HG02798 (cell line): ENCODE results near the gene ACTL7B.
"Not testable (repeated sequence)": the region's sequence is repeated elsewhere in the genome, so short reads cannot be mapped to it uniquely, and the experiment has no call there.

ENCODE experiments used
- ATAC-seq: cut with Tn5 transposase; IDR thresholded peaks from one replicate; pipeline ENCODE4 v1.9.1; 2021; ENCODE audit warnings: mild to moderate bottlenecking; ENCODE audit not compliant: unreplicated experiment, poor library complexity

Gene ACTL7B

GRCh38 chr9:108855888-108856287 is at the start of gene ACTL7B:
TSS of gene ACTL7B (minus strand) at chr9:108855986. CDS start at chr9:108855930, 56 bp downstream.
- ATAC-seq, result no peak

- no peak for ATAC-seq
These were observed 49.7 kb upstream of the ACTL7B start for GRCh38 chr9:108905494-108905893.

- ATAC-seq, result no peak
These were observed 48.4 kb upstream of the ACTL7B start for GRCh38 chr9:108904161-108904560.

- no peak for ATAC-seq
These were observed 47.8 kb upstream of the ACTL7B start for GRCh38 chr9:108903420-108904103.

- no peak for ATAC-seq
These were observed 44.4 kb upstream of the ACTL7B start for GRCh38 chr9:108900176-108900575.

GRCh38 chr9:108899023-108899695 is 43.4 kb upstream of the ACTL7B start:
- not testable (repeated sequence) for ATAC-seq

- ATAC-seq, result no peak
These were observed 41.7 kb upstream of the ACTL7B start for GRCh38 chr9:108897324-108898096.

GRCh38 chr9:108894225-108894997 is 38.6 kb upstream of the ACTL7B start:
- no peak for ATAC-seq

- no peak for ATAC-seq
These were observed 33.9 kb upstream of the ACTL7B start for GRCh38 chr9:108889649-108890067.

GRCh38 chr9:108886594-108887271 is 30.9 kb upstream of the ACTL7B start:
- not testable (repeated sequence) for ATAC-seq

GRCh38 chr9:108885643-108886348 is 30.0 kb upstream of the ACTL7B start:
- ATAC-seq, result peak; percentile 99

- no peak for ATAC-seq
These were observed 28.9 kb upstream of the ACTL7B start for GRCh38 chr9:108884701-108885100.

GRCh38 chr9:108883085-108883484 is 27.3 kb upstream of the ACTL7B start:
- ATAC-seq, result no peak

- no peak for ATAC-seq
These were observed 26.5 kb upstream of the ACTL7B start for GRCh38 chr9:108882052-108882888.

- no peak for ATAC-seq
These were observed 25.0 kb upstream of the ACTL7B start for GRCh38 chr9:108880738-108881316.

GRCh38 chr9:108877524-108877923 is 21.7 kb upstream of the ACTL7B start:
- no peak for ATAC-seq

- ATAC-seq, result no peak
These were observed 20.6 kb upstream of the ACTL7B start for GRCh38 chr9:108876425-108876824.
